Hypothalamus (tissue), 51 donors: ENCODE results near the gene GALR3.

Source experiments
- DNase-seq, 51 donors: peaks; one replicate each; lab custom pipeline; 2025; lab: John Stamatoyannopoulos, UW

GALR3 gene

GRCh38 chr22:37818409-37819104 lies 4.6 kb upstream of the GALR3 start:
- DNase-seq: peak in 24 of 51 donors; percentile 13 to 54 (median 32)

- no peak for DNase-seq
Observed at GRCh38 chr22:37819105-37819433, 4.1 kb upstream of the GALR3 start.

- DNase-seq: no peak
Observed at GRCh38 chr22:37820350-37820749, 2.8 kb upstream of the GALR3 start.

GRCh38 chr22:37822079-37822833 lies 926 bp upstream of the GALR3 start:
- DNase-seq: no peak

- peak in 1 of 51 donors; percentile 17 for DNase-seq
Observed at GRCh38 chr22:37824674-37825641, 1.8 kb downstream of the GALR3 start.

GRCh38 chr22:37827056-37827455 lies 3.9 kb downstream of the GALR3 start:
- DNase-seq: peak in 35 of 51 donors; percentile 11 to 70 (median 46)

- DNase-seq: no peak
Observed at GRCh38 chr22:37830093-37830842, 7.1 kb downstream of the GALR3 start.

- DNase-seq: no peak
Observed at GRCh38 chr22:37831472-37831871, 8.3 kb downstream of the GALR3 start.

GRCh38 chr22:37832022-37832857 lies 9.1 kb downstream of the GALR3 start:
- no peak for DNase-seq

GRCh38 chr22:37842015-37842793 lies 19.0 kb downstream of the GALR3 start:
- DNase-seq: no peak

GRCh38 chr22:37843741-37844089 lies 20.5 kb downstream of the GALR3 start:
- peak in 25 of 51 donors; percentile 29 to 84 (median 58) for DNase-seq

GRCh38 chr22:37844904-37845329 lies 21.7 kb downstream of the GALR3 start:
- no peak for DNase-seq

GRCh38 chr22:37846433-37846832 lies 23.3 kb downstream of the GALR3 start:
- no peak for DNase-seq

- DNase-seq: no peak
Observed at GRCh38 chr22:37848587-37849088, 25.5 kb downstream of the GALR3 start.

GRCh38 chr22:37849089-37849751 lies 26.0 kb downstream of the GALR3 start, which contains the start of gene EIF3L:
Gene EIF3L, plus strand, starts transcription at chr22:37849419. Its CDS starts 31 bp downstream, at chr22:37849450.
- DNase-seq: peak; percentile 54 to 96 (median 87)

- no peak for DNase-seq
Observed at GRCh38 chr22:37850801-37851200, 27.6 kb downstream of the GALR3 start.

- DNase-seq: no peak
Observed at GRCh38 chr22:37852418-37852817, 29.2 kb downstream of the GALR3 start.

GRCh38 chr22:37854946-37855345 lies 31.8 kb downstream of the GALR3 start:
- DNase-seq: no peak
